T-helper 1 cell treated with Interleukin-12 subunit alpha and Interleukin-12 subunit beta and Interleukin-4 antibody, amounts not matched to agents 30 μg/mL and 1 μg/mL, for 36 hours (primary cell): Measurements from ENCODE around the gene AOC3.
A peak's percentile ranks its signal among the peaks of the same experiment; 100 is the strongest.

Experiments
- H3K27ac Mint-ChIP-seq: one replicate; pipeline ENCODE4 v1.8.0; 2021; ENCODE audit warnings: mild to moderate bottlenecking, mixed read lengths
- H3K27me3 Mint-ChIP-seq: one replicate; pipeline ENCODE4 v1.8.0; 2021; ENCODE audit warnings: low read depth, mixed read lengths
- H3K36me3 Mint-ChIP-seq: one replicate; pipeline ENCODE4 v1.8.0; 2021; ENCODE audit warnings: low read depth, mixed read lengths
- H3K4me1 Mint-ChIP-seq: one replicate; pipeline ENCODE4 v1.8.0; 2021; ENCODE audit warnings: low read depth, mixed read lengths
- H3K4me3 Mint-ChIP-seq: one replicate; pipeline ENCODE4 v1.8.0; 2021; ENCODE audit warnings: mild to moderate bottlenecking, moderate library complexity, mixed read lengths
- H3K9me3 Mint-ChIP-seq: one replicate; pipeline ENCODE4 v1.8.0; 2021; ENCODE audit warnings: mixed read lengths

The AOC3 gene, protein sequence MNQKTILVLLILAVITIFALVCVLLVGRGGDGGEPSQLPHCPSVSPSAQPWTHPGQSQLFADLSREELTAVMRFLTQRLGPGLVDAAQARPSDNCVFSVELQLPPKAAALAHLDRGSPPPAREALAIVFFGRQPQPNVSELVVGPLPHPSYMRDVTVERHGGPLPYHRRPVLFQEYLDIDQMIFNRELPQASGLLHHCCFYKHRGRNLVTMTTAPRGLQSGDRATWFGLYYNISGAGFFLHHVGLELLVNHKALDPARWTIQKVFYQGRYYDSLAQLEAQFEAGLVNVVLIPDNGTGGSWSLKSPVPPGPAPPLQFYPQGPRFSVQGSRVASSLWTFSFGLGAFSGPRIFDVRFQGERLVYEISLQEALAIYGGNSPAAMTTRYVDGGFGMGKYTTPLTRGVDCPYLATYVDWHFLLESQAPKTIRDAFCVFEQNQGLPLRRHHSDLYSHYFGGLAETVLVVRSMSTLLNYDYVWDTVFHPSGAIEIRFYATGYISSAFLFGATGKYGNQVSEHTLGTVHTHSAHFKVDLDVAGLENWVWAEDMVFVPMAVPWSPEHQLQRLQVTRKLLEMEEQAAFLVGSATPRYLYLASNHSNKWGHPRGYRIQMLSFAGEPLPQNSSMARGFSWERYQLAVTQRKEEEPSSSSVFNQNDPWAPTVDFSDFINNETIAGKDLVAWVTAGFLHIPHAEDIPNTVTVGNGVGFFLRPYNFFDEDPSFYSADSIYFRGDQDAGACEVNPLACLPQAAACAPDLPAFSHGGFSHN

GRCh38 chr17:42850954-42851353 lies at the start of gene AOC3:
Gene AOC3 (plus strand): TSS chr17:42851199. CDS start chr17:42851344, 145 bp downstream.
- no peaks in the 10 kb centered on the region for H3K9me3 Mint-ChIP-seq
- H3K27ac Mint-ChIP-seq: no peak within 1 kb of the TSS
- no peaks in the 10 kb centered on the region for H3K27me3 Mint-ChIP-seq
- H3K4me3 Mint-ChIP-seq: no peak within 1 kb of the TSS
- peaks cover under 1% of the 10 kb centered on the region for H3K36me3 Mint-ChIP-seq
- H3K4me1 Mint-ChIP-seq: peaks cover 2% of the 10 kb centered on the region

DNA sequence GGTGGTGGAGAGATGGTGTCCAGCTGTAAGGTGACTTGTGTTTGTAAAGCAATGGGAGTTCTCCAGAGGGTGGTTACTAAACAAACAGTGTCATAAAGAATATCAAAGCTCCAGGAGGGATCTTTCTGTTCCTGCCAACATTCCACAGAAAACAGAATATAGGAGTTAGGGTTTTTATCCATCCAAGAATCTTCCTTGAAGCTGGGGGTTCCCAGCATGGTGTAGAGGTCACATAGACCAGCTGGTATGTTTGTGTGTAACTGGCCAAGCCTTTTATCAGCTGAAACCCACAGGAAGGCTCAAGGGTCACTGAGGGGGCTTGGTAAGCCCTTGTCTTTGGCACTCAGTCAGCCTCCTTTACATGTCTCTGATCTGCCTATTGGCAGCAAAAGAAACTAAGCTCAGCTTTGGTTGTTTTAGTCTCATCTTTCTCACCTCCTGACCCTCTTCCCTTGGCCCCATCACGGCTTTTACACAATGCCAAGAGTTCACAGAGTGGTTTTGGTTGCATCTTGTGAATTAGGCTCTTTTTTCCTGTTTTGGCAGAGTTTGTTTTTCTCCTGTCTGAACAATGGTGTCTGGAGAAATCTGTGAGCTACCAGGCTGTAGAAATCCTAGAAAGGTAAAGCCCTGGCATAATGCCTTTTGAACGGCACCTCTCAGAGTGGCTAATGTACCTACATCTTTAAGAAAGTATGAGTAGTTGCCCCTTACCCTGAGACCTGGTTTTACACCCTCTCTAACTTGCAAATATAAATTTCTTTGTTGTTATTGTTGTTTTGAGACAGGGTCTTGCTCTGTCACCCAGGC lies 47.7 kb upstream of the AOC3 start:
- peaks cover 4% of the 10 kb centered on the region for H3K36me3 Mint-ChIP-seq
- peaks cover 4% of the 10 kb centered on the region for H3K4me1 Mint-ChIP-seq
- no peak overlapping the region for H3K4me3 Mint-ChIP-seq
- H3K9me3 Mint-ChIP-seq: no peaks in the 10 kb centered on the region
- no peak overlapping the region for H3K27ac Mint-ChIP-seq
- peaks cover 16% of the 10 kb centered on the region for H3K27me3 Mint-ChIP-seq

DNA sequence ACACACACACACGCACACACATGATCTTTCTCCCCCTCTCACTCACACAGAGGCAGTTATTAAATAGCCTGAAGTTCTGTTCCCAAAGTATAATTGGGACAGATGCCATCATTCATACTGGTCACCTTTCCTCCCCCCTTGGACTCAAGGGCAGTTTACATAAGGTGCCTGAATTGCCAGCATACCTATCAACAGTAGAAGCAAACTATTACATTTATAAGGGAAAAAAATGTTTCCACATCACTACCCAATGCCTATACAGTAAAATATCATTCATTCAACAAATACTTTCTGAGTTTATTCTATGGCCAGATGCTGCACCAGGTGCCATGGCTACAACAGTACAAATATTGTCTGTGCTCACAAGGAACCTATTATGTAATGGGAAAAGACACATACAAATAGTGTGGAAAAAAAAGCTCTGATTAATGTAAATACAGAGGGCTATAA lies 46.1 kb upstream of the AOC3 start:
- no peak overlapping the region for H3K4me3 Mint-ChIP-seq
- H3K9me3 Mint-ChIP-seq: no peaks in the 10 kb centered on the region
- H3K4me1 Mint-ChIP-seq: no peaks in the 10 kb centered on the region
- peaks cover 13% of the 10 kb centered on the region for H3K27me3 Mint-ChIP-seq
- no peak overlapping the region for H3K27ac Mint-ChIP-seq
- H3K36me3 Mint-ChIP-seq: peaks cover 11% of the 10 kb centered on the region

GRCh38 chr17:42806249-42806648 lies 44.8 kb upstream of the AOC3 start:
- peaks cover 2% of the 10 kb centered on the region for H3K4me1 Mint-ChIP-seq

DNA sequence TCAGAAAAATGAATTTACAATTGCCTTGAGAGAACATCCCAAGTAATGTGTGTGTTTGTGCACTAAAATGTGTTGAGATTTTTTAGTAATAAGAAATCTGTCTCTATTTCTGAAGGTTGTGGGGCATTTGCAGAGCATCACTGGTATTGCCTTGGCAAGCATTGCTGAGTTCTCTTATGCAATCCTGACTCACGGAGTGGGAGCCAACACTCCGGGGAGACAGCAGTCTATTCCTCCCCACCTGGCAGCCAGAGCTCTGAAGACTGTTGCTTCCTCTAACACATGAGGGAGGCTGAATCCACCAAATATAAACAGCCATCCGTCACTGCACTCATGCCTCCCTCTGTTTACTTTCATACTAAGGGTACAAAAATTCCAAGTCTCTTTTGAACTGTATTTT lies 41.7 kb upstream of the AOC3 start:
- peaks cover 2% of the 10 kb centered on the region for H3K4me1 Mint-ChIP-seq
- H3K27ac Mint-ChIP-seq: no peak overlapping the region
- no peaks in the 10 kb centered on the region for H3K27me3 Mint-ChIP-seq
- H3K4me3 Mint-ChIP-seq: no peak overlapping the region
- no peaks in the 10 kb centered on the region for H3K9me3 Mint-ChIP-seq
- peaks cover 34% of the 10 kb centered on the region for H3K36me3 Mint-ChIP-seq

More at GRCh38 chr17:42806249-42806648, 44.8 kb upstream of the AOC3 start:
- H3K36me3 Mint-ChIP-seq: peaks cover 20% of the 10 kb centered on the region
- H3K27ac Mint-ChIP-seq: no peak overlapping the region
- no peaks in the 10 kb centered on the region for H3K9me3 Mint-ChIP-seq
- no peak overlapping the region for H3K4me3 Mint-ChIP-seq
- peaks cover 6% of the 10 kb centered on the region for H3K27me3 Mint-ChIP-seq

- H3K27me3 Mint-ChIP-seq: no peaks in the 10 kb centered on the region
- H3K4me3 Mint-ChIP-seq: no peak overlapping the region
- peaks cover 55% of the 10 kb centered on the region for H3K36me3 Mint-ChIP-seq
Measured at GRCh38 chr17:42814633-42815399, 36.2 kb upstream of the AOC3 start.

GRCh38 chr17:42817866-42818265 lies 33.1 kb upstream of the AOC3 start:
- peaks cover 51% of the 10 kb centered on the region for H3K36me3 Mint-ChIP-seq
- H3K4me1 Mint-ChIP-seq: peaks cover 14% of the 10 kb centered on the region
- H3K4me3 Mint-ChIP-seq: no peak overlapping the region
- H3K27me3 Mint-ChIP-seq: no peaks in the 10 kb centered on the region
- no peak overlapping the region for H3K27ac Mint-ChIP-seq
- H3K9me3 Mint-ChIP-seq: no peaks in the 10 kb centered on the region

More at GRCh38 chr17:42814633-42815399, 36.2 kb upstream of the AOC3 start:
- H3K27ac Mint-ChIP-seq: peak overlapping the region; percentile 45
- no peaks in the 10 kb centered on the region for H3K9me3 Mint-ChIP-seq
- H3K4me1 Mint-ChIP-seq: peaks cover 5% of the 10 kb centered on the region

DNA sequence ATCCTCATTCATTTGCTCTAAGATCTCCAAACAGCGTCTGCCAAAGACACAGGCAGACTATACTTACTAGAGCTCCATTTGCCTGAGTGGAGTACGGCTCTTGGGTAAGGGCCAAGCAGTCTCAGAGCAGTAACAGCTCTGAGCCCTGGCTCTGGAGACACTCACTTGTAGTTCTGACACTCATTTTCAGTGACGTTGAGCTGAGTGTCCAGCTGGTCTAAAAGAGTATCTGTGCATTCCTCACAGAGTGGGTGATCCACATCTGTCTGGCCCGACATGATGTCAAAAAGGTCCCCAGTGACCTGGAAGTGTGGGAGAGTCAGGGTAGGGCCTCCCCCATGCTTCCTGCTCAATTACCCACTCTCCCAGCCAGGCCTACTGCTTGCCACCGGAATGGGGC lies 32.6 kb upstream of the AOC3 start:
- no peak overlapping the region for H3K27ac Mint-ChIP-seq
- no peaks in the 10 kb centered on the region for H3K27me3 Mint-ChIP-seq
- H3K4me3 Mint-ChIP-seq: no peak overlapping the region
- H3K4me1 Mint-ChIP-seq: peaks cover 16% of the 10 kb centered on the region
- H3K9me3 Mint-ChIP-seq: no peaks in the 10 kb centered on the region
- peaks cover 51% of the 10 kb centered on the region for H3K36me3 Mint-ChIP-seq

DNA sequence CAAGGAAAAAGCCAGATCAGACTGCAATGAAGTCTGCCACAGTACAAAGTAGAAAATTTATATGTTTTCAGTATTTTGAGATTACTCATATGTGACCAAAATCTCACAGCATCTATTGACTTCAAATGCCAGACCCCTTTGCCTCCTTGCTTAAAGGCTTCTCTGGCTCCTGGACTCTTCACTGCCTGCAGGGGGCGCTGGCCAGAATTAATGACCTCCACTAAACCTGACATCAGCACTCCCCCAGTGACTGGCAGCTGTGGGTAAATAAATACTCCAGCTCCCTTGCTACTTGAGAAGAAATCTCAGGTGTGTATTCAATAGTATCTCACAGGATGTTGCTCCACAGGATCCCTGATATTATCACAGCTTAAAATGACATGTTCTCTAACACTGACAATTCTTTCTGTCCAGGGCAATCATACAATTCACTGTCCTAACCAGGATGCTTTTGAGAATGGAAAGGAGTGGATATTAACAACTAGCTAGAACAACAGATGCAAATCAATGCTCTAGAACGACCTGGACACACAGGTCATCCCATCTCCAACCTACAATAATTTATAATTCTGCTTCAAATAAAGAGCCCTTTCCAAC lies 31.0 kb upstream of the AOC3 start:
- Mint-ChIP-seq H3K36me3 (peaks cover 47% of the 10 kb centered on the region), H3K27me3 (no peaks in the 10 kb centered on the region), H3K4me3 (no peak overlapping the region), H3K27ac (no peak overlapping the region), H3K4me1 (peaks cover 23% of the 10 kb centered on the region), H3K9me3 (no peaks in the 10 kb centered on the region)

- H3K4me1 Mint-ChIP-seq: peaks cover 21% of the 10 kb centered on the region
- peaks cover 36% of the 10 kb centered on the region for H3K36me3 Mint-ChIP-seq
- no peaks in the 10 kb centered on the region for H3K27me3 Mint-ChIP-seq
- peak overlapping the region; percentile 20 for H3K4me3 Mint-ChIP-seq
- H3K27ac Mint-ChIP-seq: no peak overlapping the region
- no peaks in the 10 kb centered on the region for H3K9me3 Mint-ChIP-seq
Measured at GRCh38 chr17:42821176-42821575, 29.8 kb upstream of the AOC3 start.

DNA sequence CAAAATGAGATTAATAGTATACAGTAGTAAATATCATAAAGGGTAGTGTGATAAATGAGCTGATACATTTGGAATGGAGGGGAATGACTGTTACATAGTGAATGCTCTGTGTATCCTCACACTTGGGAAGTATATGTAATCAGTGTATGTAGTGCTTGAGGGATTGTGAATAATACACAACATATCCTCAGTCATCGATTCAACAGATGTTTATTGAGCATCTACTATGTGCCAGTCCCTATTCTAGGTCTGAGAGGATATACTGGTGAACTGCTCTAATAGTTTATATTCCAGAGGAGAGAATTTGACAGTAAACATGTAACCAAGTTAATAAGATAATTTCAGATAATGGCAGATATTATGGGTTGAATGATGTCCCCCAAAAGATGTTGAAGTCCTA lies 23.5 kb upstream of the AOC3 start:
- Mint-ChIP-seq H3K4me1 (peaks cover 20% of the 10 kb centered on the region), H3K9me3 (no peaks in the 10 kb centered on the region), H3K36me3 (peaks cover 9% of the 10 kb centered on the region), H3K4me3 (no peak overlapping the region), H3K27me3 (peaks cover 22% of the 10 kb centered on the region), H3K27ac (no peak overlapping the region)

DNA sequence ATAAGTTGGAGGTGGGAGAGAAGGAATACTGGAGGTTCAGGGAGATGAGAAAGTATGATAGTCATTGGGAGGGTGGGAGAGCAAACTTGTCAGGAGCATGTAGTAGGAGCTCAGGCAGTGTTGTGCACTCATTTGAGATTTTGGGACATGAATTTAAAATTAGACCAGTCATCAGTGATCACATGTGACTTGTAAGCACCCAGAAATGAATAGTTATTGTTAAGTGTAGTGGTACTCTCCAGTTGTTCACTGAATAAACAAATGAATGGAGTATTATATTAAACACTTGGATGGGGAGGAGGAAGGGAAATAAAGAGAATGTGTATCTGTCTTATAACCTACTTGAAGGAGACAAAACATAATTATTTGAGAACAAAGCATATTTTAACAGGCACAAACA lies 20.0 kb upstream of the AOC3 start:
- H3K27ac Mint-ChIP-seq: no peak overlapping the region
- peaks cover 9% of the 10 kb centered on the region for H3K36me3 Mint-ChIP-seq
- H3K4me3 Mint-ChIP-seq: peak overlapping the region; percentile 4
- H3K27me3 Mint-ChIP-seq: peaks cover 22% of the 10 kb centered on the region
- H3K9me3 Mint-ChIP-seq: no peaks in the 10 kb centered on the region
- peaks cover 19% of the 10 kb centered on the region for H3K4me1 Mint-ChIP-seq

DNA sequence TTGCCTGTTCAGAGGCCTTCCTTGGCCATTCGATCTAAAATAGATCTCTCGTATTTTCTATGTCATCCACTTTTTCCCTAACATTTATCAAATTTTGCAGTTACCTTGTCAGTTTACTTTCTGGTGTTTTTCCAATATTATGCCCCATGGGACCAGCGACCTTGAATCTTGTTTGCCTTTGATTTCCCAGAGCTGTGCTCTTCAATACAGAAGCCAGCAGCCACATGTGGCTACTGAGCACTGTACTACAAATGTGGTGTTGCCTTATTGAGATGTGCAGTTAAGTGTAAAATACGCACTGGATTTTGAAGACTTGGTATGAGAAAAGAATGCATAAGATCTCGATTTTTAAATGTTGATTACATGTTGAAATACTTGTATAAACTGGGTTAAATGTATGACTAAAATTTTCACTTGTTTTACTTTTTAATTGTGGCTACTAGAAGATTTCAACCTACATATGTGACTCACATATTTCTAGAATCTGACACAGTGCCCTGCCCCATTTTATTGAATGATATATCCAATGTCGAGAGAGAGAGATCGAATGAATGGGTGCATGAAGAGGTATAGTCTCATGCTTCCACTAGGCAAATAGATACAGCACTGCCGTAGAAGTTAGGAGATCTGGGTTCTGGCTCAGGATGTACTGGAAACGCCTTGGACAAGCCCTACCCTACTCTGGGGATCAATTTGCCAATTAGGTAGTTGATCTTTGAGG lies 18.6 kb upstream of the AOC3 start:
- no peaks in the 10 kb centered on the region for H3K9me3 Mint-ChIP-seq
- H3K4me3 Mint-ChIP-seq: peak overlapping the region; percentile 93
- peaks cover 21% of the 10 kb centered on the region for H3K4me1 Mint-ChIP-seq
- H3K27ac Mint-ChIP-seq: peak overlapping the region; percentile 97
- H3K36me3 Mint-ChIP-seq: peaks cover 14% of the 10 kb centered on the region
- peaks cover 17% of the 10 kb centered on the region for H3K27me3 Mint-ChIP-seq
